A673 (cell line): ENCODE measurements around the gene FUT3.

Experiments
- EZH2 ChIP-seq: fragments of 200-600 bp; sonication (generic); IDR thresholded peaks from 2 replicates; pipeline ENCODE4 v1.6.1; 2017; ENCODE audit warnings: borderline replicate concordance, low read depth, mild to moderate bottlenecking, mixed read lengths, antibody characterized with exemption, low read length; ENCODE audit not compliant: poor library complexity, severe bottlenecking
- TF ChIP-seq, protein P1 (sequence below): fragments of 300-800, 200-600 bp; sonication (generic); conservative IDR thresholded peaks from 2 replicates; pipeline ENCODE4 v1.5.1; 2017; ENCODE audit warnings: low read depth, mild to moderate bottlenecking, antibody characterized with exemption, low read length, moderate library complexity, mixed read lengths

DNA sequence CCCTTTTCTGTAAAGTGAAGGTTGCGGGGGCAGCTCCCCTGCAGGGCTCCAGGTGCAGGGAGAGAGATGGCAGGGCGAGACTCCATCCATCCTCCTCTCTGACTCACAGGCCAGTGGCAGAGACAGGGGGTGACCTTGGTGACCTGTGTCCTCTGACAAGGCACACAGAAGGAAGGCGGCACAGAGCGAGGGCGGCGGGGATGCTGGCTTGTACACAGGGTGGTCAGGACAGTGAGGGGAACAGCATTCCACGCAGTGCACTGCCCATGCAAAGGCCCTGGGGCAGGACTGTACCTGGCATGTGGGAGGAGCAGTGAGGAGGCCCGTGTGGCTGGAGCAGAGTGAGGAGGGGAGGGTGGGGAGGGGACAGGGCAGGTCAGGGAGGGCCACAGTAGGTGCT is 44.6 kb upstream of the FUT3 start:
- TF ChIP-seq, protein P1, sequence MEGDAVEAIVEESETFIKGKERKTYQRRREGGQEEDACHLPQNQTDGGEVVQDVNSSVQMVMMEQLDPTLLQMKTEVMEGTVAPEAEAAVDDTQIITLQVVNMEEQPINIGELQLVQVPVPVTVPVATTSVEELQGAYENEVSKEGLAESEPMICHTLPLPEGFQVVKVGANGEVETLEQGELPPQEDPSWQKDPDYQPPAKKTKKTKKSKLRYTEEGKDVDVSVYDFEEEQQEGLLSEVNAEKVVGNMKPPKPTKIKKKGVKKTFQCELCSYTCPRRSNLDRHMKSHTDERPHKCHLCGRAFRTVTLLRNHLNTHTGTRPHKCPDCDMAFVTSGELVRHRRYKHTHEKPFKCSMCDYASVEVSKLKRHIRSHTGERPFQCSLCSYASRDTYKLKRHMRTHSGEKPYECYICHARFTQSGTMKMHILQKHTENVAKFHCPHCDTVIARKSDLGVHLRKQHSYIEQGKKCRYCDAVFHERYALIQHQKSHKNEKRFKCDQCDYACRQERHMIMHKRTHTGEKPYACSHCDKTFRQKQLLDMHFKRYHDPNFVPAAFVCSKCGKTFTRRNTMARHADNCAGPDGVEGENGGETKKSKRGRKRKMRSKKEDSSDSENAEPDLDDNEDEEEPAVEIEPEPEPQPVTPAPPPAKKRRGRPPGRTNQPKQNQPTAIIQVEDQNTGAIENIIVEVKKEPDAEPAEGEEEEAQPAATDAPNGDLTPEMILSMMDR, result no peak
- no peak for TF ChIP-seq EZH2
